HG02798 (cell line): ENCODE results near the gene ZFP1.
"Not testable (repeated sequence)": the region's sequence is repeated elsewhere in the genome, so short reads cannot be mapped to it uniquely, and the experiment has no call there.

ENCODE experiments used
- ATAC-seq: cut with Tn5 transposase; IDR thresholded peaks from one replicate; pipeline ENCODE4 v1.9.1; 2021; ENCODE audit warnings: mild to moderate bottlenecking; ENCODE audit not compliant: unreplicated experiment, poor library complexity

Gene ZFP1

GRCh38 chr16:75198135-75198600 lies 49.8 kb downstream of the ZFP1 start:
- no peak for ATAC-seq

- no peak for ATAC-seq
Observed at GRCh38 chr16:75202069-75202590, 53.8 kb downstream of the ZFP1 start.

DNA sequence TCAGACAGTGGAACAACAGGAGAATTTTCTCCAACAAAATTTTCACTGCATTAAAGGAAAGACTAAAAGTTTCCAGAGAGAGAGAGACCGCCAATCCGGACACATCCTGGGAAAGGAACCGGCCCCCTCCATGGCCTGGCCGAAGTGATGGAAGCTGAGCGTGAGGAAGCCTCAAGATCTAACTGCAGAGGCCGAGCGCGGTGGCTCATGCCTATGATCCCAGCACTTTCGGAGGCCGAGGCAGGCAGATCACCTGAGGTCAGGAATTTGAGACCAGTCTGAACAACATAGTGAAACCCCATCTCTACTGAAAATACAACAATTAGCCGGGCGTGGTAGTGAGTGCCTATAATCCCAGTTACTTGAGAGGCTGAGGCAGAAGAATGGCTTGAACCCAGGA lies 54.8 kb downstream of the ZFP1 start:
- no peak for ATAC-seq

- ATAC-seq = no peak
Observed at GRCh38 chr16:75203667-75204409, 55.5 kb downstream of the ZFP1 start.

GRCh38 chr16:75204410-75204758 lies 56.1 kb downstream of the ZFP1 start:
- ATAC-seq = no peak

- ATAC-seq = not testable (repeated sequence)
Observed at GRCh38 chr16:75204905-75205304, 56.6 kb downstream of the ZFP1 start.

- not testable (repeated sequence) for ATAC-seq
Observed at GRCh38 chr16:75205438-75205837, 57.1 kb downstream of the ZFP1 start.

DNA sequence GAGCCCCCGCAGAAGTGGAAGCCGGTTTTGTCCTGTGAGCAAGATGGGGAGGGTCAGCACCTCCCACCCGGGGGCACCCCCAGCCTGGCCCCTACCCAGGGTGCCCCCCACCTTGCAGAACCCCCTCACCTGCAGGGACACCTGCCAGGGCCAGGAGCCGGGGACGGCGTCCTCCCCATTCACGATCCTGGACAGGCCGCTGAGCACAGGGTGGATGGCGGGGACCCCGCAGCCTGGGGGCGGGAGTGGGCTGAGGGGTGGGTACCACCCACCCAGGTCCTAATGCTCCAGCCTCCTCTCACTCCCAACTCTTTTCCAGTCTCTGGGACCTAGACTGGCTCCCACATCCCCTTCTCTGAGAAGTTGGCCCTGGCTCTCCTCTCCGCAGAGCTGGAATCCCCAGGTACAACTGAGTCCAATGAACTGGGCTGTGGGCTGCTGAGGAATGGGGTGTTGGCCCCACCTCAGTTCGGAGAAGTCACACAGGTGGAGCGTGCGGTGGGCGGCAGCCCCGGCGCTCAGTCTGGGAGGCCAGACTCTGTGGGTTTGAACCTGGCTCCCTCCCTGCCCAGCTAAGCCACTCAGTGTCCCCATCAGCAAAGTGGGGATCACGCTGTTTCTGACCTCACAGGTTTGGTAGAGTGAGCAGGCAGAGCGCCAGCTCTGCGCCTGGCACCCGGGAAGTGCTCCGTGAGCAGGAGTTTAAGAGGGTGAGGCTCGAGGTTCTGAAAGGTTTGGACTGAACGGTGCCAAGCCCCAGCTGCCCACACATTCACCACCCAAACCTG lies 57.8 kb downstream of the ZFP1 start:
- ATAC-seq = not testable (repeated sequence)

DNA sequence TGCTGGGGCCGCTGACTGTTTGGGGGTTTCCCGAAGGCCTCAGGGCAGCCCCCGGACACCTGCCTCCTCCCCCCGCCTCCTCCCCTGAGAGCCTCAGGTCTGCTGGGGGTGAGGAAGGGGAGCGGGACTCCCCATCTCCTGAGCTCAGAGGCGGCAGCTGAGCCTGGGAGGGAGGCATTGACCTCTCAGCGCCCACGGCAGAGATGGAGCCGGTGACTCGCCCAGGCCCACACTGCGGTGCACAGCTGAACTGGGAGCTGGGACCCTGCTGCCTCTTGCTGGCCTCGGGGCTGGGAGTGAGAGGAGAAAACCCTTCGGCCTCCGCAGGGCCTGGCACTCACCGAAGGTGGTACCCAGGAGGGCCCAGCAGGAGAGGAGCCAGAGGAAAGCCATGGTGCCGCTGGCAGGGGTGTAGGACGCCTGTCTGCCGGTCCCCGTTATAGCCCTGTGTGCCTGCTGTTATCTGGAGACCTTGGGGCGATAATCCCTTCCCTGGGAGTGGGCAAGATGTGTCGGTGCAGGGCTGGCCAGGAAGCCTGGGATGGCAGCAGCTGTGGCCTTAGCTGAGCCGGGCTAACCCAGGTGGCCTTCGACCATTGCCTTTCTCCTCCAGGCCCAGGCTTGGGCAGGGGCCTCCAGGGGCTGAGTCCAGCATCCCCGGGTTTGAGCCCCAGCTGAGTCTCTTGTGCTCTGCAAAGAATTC lies 58.6 kb downstream of the ZFP1 start, which contains the start of gene CTRB2:
Gene CTRB2, minus strand, starts transcription at position 413 of the 703 bp plus-strand sequence. Its CDS starts 20 bp downstream, at position 393.
- ATAC-seq = no peak

GRCh38 chr16:75207831-75208230 lies 59.5 kb downstream of the ZFP1 start:
- ATAC-seq = no peak

GRCh38 chr16:75208242-75208825 lies 60.0 kb downstream of the ZFP1 start:
- no peak for ATAC-seq

DNA sequence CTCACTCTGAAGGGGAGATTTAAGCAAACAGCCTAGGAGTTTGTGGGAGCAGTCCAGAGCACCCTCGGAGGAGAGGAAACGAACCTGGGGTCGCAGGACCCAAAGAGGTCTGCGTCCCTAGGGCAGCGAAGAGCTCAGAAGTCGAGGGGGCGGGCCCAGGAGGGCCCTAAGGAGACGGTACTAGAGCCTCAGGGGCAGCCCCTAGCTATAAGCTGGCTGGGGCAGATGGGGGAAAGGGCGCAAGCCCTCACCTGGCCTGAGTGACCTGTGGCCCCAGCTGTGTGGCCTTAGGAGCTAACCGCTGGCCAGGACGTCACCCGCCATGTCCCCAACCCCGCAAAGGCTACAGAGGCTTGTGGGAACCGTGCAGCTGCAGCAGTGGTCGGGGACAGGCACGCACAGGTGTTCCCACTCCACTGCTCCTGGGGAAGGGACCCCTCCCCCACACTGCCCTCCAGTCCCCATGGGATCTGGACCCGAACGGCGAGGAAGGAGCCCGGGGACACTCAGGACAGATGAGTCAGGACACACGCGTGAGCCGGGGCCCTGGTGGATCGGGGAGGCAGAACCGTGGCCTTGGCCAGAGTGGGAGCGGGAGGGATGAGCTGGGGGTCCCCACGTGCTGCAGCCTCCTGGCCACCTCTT lies 60.7 kb downstream of the ZFP1 start:
- no peak for ATAC-seq

GRCh38 chr16:75209514-75209913 lies 61.2 kb downstream of the ZFP1 start:
- not testable (repeated sequence) for ATAC-seq

DNA sequence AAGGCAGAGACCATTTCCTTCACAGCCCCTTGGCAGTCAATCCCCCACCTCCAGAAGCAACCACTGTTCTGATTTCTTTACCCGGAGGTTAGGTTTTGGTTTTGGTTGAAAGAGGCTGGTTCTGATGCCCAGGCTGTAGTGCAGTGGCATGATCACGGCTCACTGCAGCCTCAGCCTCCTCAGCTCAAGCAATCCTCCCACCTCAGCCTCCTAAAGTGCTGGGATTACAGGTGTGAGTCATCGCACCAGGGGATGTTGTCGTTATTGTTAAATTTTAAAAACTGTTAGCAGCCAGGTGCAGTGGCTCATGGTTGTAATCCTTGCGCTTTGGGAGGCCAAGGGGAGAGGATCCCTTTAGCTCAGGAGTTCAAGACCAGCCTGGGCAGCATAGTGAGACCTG lies 61.6 kb downstream of the ZFP1 start:
- ATAC-seq = no peak

GRCh38 chr16:75211286-75211685 lies 63.0 kb downstream of the ZFP1 start:
- not testable (repeated sequence) for ATAC-seq

DNA sequence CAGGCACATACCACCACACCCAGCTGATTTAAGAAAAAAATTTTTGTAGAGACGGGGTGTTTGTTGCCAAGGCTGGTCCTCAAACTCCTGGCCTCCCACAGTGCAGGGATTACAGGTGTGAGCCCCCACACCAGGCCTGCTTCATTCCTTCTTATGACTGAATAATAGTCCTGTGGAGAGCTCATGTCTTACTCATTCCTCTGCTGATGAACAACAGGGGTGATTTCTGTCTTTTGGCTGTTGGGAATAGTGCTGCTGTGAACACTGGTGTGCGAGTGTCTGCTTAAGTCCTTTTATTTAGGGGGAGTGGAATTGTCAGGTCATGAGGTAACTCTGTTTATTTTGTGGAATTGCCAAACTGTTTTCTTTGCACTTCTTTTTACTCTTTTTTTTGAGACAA lies 67.8 kb downstream of the ZFP1 start:
- no peak for ATAC-seq

- no peak for ATAC-seq
Observed at GRCh38 chr16:75216576-75216975, 68.3 kb downstream of the ZFP1 start.

- ATAC-seq = no peak
Observed at GRCh38 chr16:75217389-75217851, 69.1 kb downstream of the ZFP1 start.

- peak; percentile 53 for ATAC-seq
Observed at GRCh38 chr16:75218256-75219076, 70.1 kb downstream of the ZFP1 start, which contains the start of gene CTRB1. Gene CTRB1, plus strand, starts transcription at chr16:75218988. Its CDS starts 20 bp downstream, at chr16:75219008.
